GM23338 (cell line): Measurements from ENCODE around the gene TBC1D14. TPM values are rescaled to one million over a fixed set of nuclear protein-coding genes. Genes with fewer than 3 reads are reported as not detected.

Experiments
- ATAC-seq: fragments of 200-7000 bp; cut with Tn5 transposase; 3 replicates; pipeline ENCODE4 v1.9.1; 2020
- DNase-seq: peaks from one replicate; pipeline ENCODE4 v3.0.0-alpha.2; 2015; ENCODE audit warnings: low spot score
- H2AFZ ChIP-seq: fragments of 200-600 bp; sonication (generic); 2 replicates; pipeline ENCODE4 v1.8.0; 2016; ENCODE audit warnings: antibody characterized with exemption, mild to moderate bottlenecking, moderate library complexity
- H3F3A ChIP-seq: fragments of 200-600 bp; sonication (generic); replicated peaks from 2 replicates; pipeline ENCODE4 v1.8.0; 2017; ENCODE audit warnings: antibody characterized with exemption, mixed run types, low read depth
- H3K27ac ChIP-seq: fragments of 200-600 bp; sonication (generic); 2 replicates; pipeline ENCODE4 v1.6.1; 2016; ENCODE audit warnings: low read depth
- H3K27me3 ChIP-seq: fragments of 200-600 bp; sonication (generic); 2 replicates; pipeline ENCODE4 v1.8.0; 2016; ENCODE audit warnings: mild to moderate bottlenecking, mixed run types, moderate library complexity; ENCODE audit not compliant: insufficient read depth
- H3K36me3 ChIP-seq: fragments of 200-600 bp; sonication (generic); 2 replicates; pipeline ENCODE4 v1.8.0; 2016; ENCODE audit warnings: mild to moderate bottlenecking; ENCODE audit not compliant: insufficient read depth
- H3K4me1 ChIP-seq: fragments of 200-600 bp; sonication (generic); 2 replicates; pipeline ENCODE4 v1.8.0; 2016; ENCODE audit warnings: mild to moderate bottlenecking, moderate library complexity; ENCODE audit not compliant: insufficient read depth
- H3K4me2 ChIP-seq: fragments of 200-600 bp; sonication (generic); 2 replicates; pipeline ENCODE4 v1.7.1; 2017; ENCODE audit warnings: mixed run types
- H3K4me3 ChIP-seq: fragments of 200-600 bp; sonication (generic); 2 replicates; pipeline ENCODE4 v1.6.1; 2016; ENCODE audit warnings: mixed run types
- H3K79me2 ChIP-seq: fragments of 200-600 bp; sonication (generic); replicated peaks from 2 replicates; pipeline ENCODE4 v1.8.0; 2017; ENCODE audit warnings: mild to moderate bottlenecking; ENCODE audit not compliant: insufficient read depth
- H3K9me2 ChIP-seq: fragments of 200-600 bp; sonication (generic); 2 replicates; pipeline ENCODE4 v1.8.0; 2017; ENCODE audit not compliant: insufficient read depth
- H4K20me1 ChIP-seq: fragments of 200-600 bp; sonication (generic); replicated peaks from 2 replicates; pipeline ENCODE4 v1.8.0; 2017; ENCODE audit warnings: mild to moderate bottlenecking; ENCODE audit not compliant: insufficient read depth
- H3K27ac Mint-ChIP-seq: 2 replicates; pipeline ENCODE4 v1.8.0; 2020; ENCODE audit warnings: inconsistent platforms, mild to moderate bottlenecking, moderate library complexity, mixed read lengths
- H3K27me3 Mint-ChIP-seq: 3 replicates; pipeline ENCODE4 v1.8.0; 2022; ENCODE audit warnings: low read depth, mild to moderate bottlenecking, moderate library complexity, mixed read lengths, inconsistent platforms; ENCODE audit not compliant: insufficient read depth, poor library complexity
- H3K36me3 Mint-ChIP-seq: 3 replicates; pipeline ENCODE4 v1.8.0; 2021; ENCODE audit warnings: low read depth, mild to moderate bottlenecking, inconsistent platforms, moderate library complexity, mixed read lengths
- H3K4me1 Mint-ChIP-seq: 3 replicates; pipeline ENCODE4 v1.8.0; 2020; ENCODE audit warnings: mild to moderate bottlenecking, inconsistent platforms, mixed read lengths
- H3K4me3 Mint-ChIP-seq: 3 replicates; pipeline ENCODE4 v1.8.0; 2021; ENCODE audit warnings: moderate library complexity, mild to moderate bottlenecking, inconsistent platforms, mixed read lengths
- H3K9me3 Mint-ChIP-seq: 3 replicates; pipeline ENCODE4 v1.8.0; 2020; ENCODE audit warnings: moderate library complexity, mild to moderate bottlenecking, inconsistent platforms, mixed read lengths
- CREB1 ChIP-seq: fragments of 250-450 bp; sonication (Bioruptor Pico); IDR thresholded peaks from 2 replicates; pipeline ENCODE4 v1.5.0; 2020; ENCODE audit warnings: low read depth, mild to moderate bottlenecking, moderate library complexity
- EZH2 ChIP-seq: fragments of 200-600 bp; sonication (generic); IDR thresholded peaks from one replicate; pipeline ENCODE4 v1.8.0; 2017; ENCODE audit warnings: antibody characterized with exemption, mild to moderate bottlenecking, low read depth; ENCODE audit not compliant: unreplicated experiment
- EZH2phosphoT487 ChIP-seq: fragments of 200-600 bp; sonication (generic); IDR thresholded peaks from one replicate; pipeline ENCODE4 v1.8.1; 2018; ENCODE audit warnings: antibody characterized with exemption; ENCODE audit not compliant: unreplicated experiment
- JUNB ChIP-seq: IDR thresholded peaks from one replicate; pipeline ENCODE4 v1.6.1; 2016; ENCODE audit warnings: antibody characterized with exemption; ENCODE audit not compliant: unreplicated experiment
- polyA plus RNA-seq: library from polyadenylated mRNA; unstranded; fragments of >200 nt; fragmentation: Nextera tagmentation; extraction: Ambion mirVana; gene quantifications from 2 replicates; pipeline ENCODE4 v1.2.1, GENCODE V29; 2016
- total RNA-seq: library from RNA; depleted of rRNA; stranded (reverse); fragments of >200 nt; shearing (Covaris generic); gene quantifications from 2 replicates; pipeline ENCODE4 v1.2.3, GENCODE V29; 2014
- TF ChIP-seq, protein P1 (sequence below): IDR thresholded peaks from 2 replicates; pipeline ENCODE4 v1.6.1; 2016; ENCODE audit warnings: antibody characterized with exemption
- TF ChIP-seq, protein P2 (sequence below), 2 experiments: fragments of 200-600 bp in 1 of 2; sonication (generic) in 1 of 2; conservative IDR thresholded peaks; 2 replicates each; pipeline versions ENCODE4 v1.5.1 to v1.6.1; 2016 to 2017; ENCODE audit warnings: antibody characterized with exemption in 2 of 2, low read depth in 2 of 2, mild to moderate bottlenecking in 2 of 2, moderate library complexity in 1 of 2
- TF ChIP-seq, protein P3 (sequence below): fragments of 250-450 bp; sonication (Bioruptor Pico); IDR thresholded peaks from 2 replicates; pipeline ENCODE4 v1.5.0; 2020; ENCODE audit warnings: mild to moderate bottlenecking, moderate library complexity

TBC1D14 gene
- total and polyA plus RNA-seq, 2 experiments from 2014 or later: 18.2 to 59.7 TPM

DNA sequence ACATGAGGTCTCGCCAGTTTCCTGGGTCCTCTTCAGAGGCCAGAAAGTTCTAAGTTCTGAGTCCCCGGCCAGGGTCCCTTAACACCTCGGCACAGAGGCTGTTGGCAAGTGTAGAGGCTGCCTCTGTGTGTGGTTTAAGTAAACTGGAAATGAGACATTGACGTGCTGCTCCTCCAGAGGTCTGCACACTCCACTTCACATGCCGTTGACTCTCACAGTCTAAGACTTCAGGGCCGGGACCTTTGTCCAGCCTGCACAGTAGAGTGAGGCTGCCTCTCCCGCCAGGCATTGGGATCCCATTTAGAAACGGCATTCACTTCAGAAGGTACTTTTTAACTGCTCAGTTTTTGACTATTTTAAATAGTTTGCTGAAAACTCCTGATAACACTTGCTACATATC lies 123.0 kb downstream of the TBC1D14 start (continued):
- TF ChIP-seq, protein P1, sequence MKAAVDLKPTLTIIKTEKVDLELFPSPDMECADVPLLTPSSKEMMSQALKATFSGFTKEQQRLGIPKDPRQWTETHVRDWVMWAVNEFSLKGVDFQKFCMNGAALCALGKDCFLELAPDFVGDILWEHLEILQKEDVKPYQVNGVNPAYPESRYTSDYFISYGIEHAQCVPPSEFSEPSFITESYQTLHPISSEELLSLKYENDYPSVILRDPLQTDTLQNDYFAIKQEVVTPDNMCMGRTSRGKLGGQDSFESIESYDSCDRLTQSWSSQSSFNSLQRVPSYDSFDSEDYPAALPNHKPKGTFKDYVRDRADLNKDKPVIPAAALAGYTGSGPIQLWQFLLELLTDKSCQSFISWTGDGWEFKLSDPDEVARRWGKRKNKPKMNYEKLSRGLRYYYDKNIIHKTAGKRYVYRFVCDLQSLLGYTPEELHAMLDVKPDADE: no peak
- TF ChIP-seq EZH2phosphoT487 (no peak), CREB1 (CRISPR knock-in tag) (no peak), JUNB (no peak)
- TF ChIP-seq, protein P2, sequence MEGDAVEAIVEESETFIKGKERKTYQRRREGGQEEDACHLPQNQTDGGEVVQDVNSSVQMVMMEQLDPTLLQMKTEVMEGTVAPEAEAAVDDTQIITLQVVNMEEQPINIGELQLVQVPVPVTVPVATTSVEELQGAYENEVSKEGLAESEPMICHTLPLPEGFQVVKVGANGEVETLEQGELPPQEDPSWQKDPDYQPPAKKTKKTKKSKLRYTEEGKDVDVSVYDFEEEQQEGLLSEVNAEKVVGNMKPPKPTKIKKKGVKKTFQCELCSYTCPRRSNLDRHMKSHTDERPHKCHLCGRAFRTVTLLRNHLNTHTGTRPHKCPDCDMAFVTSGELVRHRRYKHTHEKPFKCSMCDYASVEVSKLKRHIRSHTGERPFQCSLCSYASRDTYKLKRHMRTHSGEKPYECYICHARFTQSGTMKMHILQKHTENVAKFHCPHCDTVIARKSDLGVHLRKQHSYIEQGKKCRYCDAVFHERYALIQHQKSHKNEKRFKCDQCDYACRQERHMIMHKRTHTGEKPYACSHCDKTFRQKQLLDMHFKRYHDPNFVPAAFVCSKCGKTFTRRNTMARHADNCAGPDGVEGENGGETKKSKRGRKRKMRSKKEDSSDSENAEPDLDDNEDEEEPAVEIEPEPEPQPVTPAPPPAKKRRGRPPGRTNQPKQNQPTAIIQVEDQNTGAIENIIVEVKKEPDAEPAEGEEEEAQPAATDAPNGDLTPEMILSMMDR (conservative IDR thresholded peaks at IDR 0.05; ENCODE audit: low read depth in 2 of 2): no peak

DNA sequence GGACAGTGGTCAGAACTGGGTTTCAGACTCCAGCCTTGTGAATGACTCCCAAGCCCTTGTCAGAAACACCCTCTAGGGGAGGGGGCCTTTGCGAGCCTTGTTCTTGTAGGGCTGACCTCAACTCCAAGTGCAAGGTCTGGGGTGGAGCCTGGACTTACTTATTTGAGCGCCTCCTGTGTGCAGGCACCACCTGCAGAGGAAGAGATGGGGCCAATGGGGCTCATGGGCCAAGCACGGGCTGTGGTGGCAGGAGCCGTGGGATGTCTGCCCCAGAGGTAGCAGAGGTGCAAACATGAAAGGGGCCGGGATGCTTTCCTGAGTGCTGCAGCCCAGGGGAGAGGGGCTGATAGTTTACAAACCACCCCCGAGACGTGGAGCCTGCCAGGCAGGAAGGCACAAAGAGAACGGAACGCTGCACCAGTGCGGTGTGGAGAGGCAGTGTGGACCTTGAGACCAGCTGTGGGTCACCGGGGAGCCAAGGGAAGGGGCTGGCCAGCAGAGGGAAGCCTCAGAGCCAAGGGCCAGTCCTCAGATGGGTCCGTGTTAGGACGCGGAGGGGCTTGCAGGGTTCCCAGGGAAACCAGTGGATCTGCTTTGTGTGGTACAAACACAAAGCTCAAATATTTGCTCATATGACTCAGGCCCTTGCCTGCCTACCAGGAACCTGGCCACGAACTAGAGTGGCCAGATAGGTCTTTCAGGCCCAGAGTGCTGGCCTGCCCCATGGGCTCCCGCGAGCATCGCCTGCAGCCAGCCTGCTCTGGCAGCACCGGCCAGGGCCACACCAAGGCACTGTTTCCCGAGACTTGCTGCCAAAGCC lies 124.8 kb downstream of the TBC1D14 start:
- H3K27me3 Mint-ChIP-seq: peaks cover 8% of the 10 kb centered on the region
- H3K4me3 ChIP-seq: no peak overlapping the region
- peaks cover 24% of the 10 kb centered on the region for H3K36me3 Mint-ChIP-seq
- DNase-seq (peak; percentile 46), ATAC-seq (peak; percentile 71)
- TF ChIP-seq, protein P3, sequence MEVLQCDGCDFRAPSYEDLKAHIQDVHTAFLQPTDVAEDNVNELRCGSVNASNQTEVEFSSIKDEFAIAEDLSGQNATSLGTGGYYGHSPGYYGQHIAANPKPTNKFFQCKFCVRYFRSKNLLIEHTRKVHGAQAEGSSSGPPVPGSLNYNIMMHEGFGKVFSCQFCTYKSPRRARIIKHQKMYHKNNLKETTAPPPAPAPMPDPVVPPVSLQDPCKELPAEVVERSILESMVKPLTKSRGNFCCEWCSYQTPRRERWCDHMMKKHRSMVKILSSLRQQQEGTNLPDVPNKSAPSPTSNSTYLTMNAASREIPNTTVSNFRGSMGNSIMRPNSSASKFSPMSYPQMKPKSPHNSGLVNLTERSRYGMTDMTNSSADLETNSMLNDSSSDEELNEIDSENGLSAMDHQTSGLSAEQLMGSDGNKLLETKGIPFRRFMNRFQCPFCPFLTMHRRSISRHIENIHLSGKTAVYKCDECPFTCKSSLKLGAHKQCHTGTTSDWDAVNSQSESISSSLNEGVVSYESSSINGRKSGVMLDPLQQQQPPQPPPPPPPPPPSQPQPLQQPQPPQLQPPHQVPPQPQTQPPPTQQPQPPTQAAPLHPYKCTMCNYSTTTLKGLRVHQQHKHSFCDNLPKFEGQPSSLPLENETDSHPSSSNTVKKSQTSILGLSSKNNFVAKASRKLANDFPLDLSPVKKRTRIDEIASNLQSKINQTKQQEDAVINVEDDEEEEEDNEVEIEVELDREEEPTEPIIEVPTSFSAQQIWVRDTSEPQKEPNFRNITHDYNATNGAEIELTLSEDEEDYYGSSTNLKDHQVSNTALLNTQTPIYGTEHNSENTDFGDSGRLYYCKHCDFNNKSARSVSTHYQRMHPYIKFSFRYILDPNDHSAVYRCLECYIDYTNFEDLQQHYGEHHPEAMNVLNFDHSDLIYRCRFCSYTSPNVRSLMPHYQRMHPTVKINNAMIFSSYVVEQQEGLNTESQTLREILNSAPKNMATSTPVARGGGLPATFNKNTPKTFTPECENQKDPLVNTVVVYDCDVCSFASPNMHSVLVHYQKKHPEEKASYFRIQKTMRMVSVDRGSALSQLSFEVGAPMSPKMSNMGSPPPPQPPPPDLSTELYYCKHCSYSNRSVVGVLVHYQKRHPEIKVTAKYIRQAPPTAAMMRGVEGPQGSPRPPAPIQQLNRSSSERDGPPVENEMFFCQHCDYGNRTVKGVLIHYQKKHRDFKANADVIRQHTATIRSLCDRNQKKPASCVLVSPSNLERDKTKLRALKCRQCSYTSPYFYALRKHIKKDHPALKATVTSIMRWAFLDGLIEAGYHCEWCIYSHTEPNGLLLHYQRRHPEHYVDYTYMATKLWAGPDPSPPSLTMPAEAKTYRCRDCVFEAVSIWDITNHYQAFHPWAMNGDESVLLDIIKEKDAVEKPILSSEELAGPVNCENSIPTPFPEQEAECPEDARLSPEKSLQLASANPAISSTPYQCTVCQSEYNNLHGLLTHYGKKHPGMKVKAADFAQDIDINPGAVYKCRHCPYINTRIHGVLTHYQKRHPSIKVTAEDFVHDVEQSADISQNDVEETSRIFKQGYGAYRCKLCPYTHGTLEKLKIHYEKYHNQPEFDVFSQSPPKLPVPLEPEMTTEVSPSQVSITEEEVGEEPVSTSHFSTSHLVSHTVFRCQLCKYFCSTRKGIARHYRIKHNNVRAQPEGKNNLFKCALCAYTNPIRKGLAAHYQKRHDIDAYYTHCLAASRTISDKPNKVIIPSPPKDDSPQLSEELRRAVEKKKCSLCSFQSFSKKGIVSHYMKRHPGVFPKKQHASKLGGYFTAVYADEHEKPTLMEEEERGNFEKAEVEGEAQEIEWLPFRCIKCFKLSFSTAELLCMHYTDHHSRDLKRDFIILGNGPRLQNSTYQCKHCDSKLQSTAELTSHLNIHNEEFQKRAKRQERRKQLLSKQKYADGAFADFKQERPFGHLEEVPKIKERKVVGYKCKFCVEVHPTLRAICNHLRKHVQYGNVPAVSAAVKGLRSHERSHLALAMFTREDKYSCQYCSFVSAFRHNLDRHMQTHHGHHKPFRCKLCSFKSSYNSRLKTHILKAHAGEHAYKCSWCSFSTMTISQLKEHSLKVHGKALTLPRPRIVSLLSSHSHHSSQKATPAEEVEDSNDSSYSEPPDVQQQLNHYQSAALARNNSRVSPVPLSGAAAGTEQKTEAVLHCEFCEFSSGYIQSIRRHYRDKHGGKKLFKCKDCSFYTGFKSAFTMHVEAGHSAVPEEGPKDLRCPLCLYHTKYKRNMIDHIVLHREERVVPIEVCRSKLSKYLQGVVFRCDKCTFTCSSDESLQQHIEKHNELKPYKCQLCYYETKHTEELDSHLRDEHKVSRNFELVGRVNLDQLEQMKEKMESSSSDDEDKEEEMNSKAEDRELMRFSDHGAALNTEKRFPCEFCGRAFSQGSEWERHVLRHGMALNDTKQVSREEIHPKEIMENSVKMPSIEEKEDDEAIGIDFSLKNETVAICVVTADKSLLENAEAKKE: no peak
- TF ChIP-seq, protein P2 (conservative IDR thresholded peaks at IDR 0.05; ENCODE audit: low read depth in 2 of 2): no peak
- no peak for TF ChIP-seq CREB1 (CRISPR knock-in tag)
- no peak for TF ChIP-seq EZH2
- no peaks in the 10 kb centered on the region for H3K79me2 ChIP-seq
- H3K4me3 Mint-ChIP-seq: no peak overlapping the region
- peaks cover 6% of the 10 kb centered on the region for H4K20me1 ChIP-seq
- no peaks in the 10 kb centered on the region for H3K9me3 Mint-ChIP-seq
- H3K4me2 ChIP-seq: no peak overlapping the region
- no peak overlapping the region for H2AFZ ChIP-seq
- no peaks in the 10 kb centered on the region for H3F3A ChIP-seq
- no peaks in the 10 kb centered on the region for H3K4me1 Mint-ChIP-seq
- peaks cover 6% of the 10 kb centered on the region; the same call in 1 of the 2 replicates for H3K36me3 ChIP-seq
- no peak overlapping the region for H3K27ac Mint-ChIP-seq
- H3K9me2 ChIP-seq: no peaks in the 10 kb centered on the region
- no peak overlapping the region for H3K27ac ChIP-seq
- H3K4me1 ChIP-seq: no peaks in the 10 kb centered on the region
- H3K27me3 ChIP-seq: no peaks in the 10 kb centered on the region
